HG02642 (cell line): ENCODE data around the gene TMEM209.
"Not testable (repeated sequence)": the region's sequence is repeated elsewhere in the genome, so short reads cannot be mapped to it uniquely, and the experiment has no call there.

Experiments used
- ATAC-seq: cut with Tn5 transposase; IDR thresholded peaks from one replicate; pipeline ENCODE4 v1.9.1; 2021; ENCODE audit warnings: mild to moderate bottlenecking; ENCODE audit not compliant: unreplicated experiment, poor library complexity

Gene TMEM209

DNA sequence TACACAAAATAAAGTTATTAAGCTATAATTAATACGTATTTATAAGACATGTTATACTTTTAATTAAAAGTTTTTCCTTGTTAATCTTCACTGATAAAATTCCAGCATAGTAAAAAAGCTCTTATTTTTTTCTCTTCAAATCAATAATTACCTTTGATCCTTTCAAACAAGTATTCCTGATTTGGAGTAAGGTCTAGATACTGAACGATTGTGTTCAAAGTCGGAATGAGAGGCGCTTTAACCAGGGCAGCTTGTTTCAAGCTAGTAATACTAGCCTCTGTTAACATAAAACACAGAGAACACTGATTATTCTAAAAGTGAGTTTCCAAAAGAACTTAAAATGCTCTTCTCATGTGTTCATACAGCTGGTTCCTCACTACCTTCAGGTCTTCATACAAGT, 27.0 kb downstream of the TMEM209 start:
- ATAC-seq: no peak

GRCh38 chr7:130174237-130174959, 30.8 kb downstream of the TMEM209 start:
- ATAC-seq: no peak

DNA sequence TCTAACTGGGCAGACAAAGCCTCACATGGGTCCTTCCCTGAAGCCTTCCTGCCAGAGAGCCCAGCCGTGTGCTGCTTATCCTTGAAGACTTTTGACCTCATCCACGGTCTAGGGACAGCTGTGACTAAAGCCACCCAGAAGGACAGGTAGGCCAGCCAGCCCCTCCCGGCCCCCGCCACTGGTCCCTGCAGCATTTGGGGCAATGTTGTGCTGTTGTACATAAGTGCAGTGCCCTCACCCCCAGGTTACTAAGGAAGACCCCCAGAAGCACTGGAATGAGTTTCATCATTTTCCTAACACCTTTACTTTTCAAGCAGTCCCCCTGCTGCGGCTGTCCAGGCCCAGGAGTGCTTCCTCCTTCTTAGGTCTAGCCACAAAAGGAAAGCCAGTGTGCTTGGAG, 43.0 kb downstream of the TMEM209 start:
- no peak for ATAC-seq

- no peak for ATAC-seq
Measured at GRCh38 chr7:130160455-130160854, 44.8 kb downstream of the TMEM209 start.

- no peak for ATAC-seq
Measured at GRCh38 chr7:130160023-130160422, 45.2 kb downstream of the TMEM209 start.

DNA sequence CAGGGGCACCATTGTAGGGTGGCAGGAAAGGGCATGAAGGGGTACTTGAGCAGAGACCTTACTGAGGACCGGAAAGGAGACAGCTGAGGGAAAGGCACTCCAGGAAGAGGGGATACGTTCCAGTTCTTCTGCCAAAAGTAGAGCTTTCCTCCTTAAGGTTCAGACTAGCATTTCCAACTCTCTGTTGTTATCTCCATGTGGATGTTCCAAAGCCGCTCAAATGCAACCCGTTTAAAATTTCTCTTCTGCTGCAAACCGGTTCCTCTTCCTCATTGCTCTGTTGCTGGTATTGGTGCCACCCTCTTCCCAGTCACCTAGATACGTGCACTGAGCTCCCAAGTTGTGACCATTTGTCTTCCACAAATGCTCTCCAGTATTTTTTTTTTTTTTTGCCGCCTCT, 47.5 kb downstream of the TMEM209 start:
- no peak for ATAC-seq

DNA sequence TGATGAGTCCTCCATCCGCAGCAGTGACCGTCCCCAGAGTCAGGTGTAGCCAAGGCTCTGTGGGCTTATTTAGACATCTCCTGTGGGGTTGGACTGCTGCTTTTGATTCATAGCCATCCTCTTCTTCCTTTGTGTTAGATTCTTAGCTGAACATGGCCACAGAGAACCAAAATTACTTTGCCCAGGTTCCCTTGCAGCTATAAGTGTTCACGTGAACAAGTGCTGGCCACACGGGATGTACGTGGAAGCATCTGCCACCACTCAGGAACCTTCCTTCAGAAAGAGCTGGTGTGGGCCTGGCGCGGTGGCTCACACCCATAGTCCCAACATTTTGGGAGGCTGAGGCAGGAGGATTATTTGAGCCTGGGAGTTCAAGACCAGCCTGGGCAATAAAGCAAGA, 49.1 kb downstream of the TMEM209 start:
- ATAC-seq: no peak

DNA sequence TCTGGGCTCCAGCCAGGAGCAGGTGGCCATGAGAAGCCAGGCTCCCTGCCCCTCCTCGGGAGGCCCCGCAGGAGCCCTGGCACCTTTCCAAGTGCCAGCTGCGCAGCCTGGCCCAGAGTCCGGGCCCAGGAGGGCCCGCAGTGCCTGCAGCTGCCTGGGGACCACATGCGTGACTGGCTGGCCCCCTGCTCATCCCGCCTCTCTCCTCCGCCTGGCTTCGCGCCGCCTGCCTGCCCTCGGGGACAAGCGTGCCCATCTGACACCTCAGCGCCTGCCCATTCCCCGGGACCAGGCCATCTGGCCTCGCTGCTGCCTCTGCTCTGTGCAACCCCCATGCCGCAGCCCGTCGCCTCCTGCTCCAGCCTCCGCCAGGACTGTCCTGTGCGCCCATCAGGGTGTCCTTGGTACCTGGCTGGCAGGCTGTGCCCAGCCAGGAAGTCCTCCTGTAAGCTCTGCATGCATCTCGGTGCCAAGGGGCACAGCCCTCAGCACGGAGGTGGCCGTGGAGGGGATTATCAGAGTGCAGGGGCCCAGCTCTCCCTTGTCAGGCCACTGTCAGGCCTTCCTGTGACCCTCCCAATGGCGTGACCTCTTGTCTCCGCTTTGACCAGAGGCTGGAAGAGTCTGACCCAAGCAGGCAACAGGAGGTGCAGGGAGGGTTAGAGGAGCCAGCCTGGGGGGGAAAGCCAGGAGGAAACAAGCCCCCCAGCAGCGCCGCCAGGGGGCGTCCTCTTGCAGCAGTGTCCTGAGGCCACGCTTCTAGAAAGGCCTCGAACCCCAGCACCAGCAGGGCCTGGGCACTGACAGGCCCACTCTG, 50.5 kb downstream of the TMEM209 start:
- no peak for ATAC-seq

GRCh38 chr7:130154131-130154500, 51.1 kb downstream of the TMEM209 start:
- ATAC-seq: no peak

DNA sequence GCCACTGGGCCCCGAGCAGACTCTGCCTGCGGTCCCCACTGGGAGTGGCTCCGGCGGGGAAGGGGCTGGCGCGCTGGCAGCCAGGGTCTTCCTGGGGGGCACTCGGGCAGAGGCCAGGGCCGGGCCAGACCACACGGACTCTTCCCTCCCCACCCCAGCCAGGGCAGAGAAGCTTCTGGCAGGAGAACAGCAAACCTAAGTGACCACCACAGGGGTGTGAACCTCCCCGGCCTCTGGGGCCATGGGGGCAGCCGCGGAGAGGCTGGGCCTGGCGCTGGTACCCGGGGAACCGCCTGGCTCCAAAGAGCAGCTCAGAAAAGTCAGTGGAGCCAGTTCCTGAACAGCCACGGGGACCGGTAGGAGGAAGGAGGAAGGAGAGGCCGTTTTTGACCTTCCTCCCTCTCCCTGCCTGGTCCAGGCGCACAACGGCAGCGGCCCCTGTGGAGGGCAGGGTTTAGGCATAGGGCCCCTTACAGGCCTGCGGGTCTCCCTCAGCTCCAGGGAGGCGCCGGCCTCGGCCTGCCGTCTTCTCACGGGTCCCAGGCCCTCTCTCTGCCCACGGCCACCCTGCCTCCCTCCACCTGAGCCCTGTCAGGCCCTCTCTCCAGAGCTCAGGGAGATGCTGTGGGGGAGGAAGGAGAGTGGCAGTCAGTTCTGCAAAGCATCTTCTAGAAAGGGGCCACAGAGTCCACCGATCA, 51.8 kb downstream of the TMEM209 start:
- no peak for ATAC-seq

GRCh38 chr7:130152493-130153210, 52.6 kb downstream of the TMEM209 start:
- ATAC-seq: no peak

DNA sequence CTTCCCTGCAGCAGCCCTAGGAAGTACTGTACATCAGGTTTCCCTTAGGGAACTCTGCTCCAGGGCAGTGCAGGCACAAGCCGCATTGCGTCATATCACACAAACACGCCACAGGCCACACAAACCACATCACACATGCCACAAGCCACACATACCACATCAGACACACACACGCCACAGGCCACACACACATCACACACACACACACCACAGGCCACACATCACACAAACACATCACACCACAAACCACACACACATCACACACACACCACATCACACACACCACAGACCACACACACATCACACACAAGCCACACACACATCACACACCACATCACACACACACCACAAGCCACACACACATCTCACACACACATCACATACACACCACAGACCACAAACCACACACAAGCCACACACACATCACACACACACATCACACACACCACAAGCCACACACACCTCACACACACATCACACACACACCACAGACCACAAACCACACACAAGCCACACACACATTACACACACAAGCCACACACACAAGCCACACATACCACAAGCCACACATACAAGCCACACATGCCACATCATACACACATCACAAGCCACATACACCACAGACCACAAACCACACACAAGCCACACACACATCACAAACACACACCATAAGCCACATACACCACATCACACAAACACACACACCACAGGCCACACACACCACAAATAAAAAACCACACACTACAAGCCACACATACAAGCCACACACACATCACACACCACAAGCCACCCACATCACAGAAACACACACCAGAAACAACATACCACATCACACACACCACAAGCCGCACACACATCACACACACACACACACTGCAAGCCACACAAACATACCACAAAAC, 53.4 kb downstream of the TMEM209 start:
- no peak for ATAC-seq

DNA sequence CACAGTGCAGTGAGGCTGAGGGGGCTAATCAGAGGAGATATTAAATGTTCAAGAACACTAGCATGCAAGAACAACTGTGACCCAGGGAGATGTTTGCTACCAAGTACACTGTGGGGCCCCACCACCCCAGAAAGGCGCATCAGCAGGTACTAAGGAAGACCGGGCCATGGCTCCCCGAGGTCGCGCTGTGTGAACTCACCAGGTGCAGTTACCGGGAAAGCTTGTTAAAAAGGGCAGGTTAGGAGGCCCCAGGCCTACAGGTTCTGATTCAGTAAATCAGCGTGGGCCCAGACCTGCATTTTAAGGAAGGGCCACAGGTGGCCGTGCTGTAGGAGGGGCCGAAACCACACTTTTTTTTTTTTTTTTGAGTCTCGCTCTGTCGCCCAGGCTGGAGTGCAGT, 54.6 kb downstream of the TMEM209 start:
- no peak for ATAC-seq

GRCh38 chr7:130149281-130150139, 55.7 kb downstream of the TMEM209 start:
- ATAC-seq: peak; percentile 72

- ATAC-seq: no peak
Measured at GRCh38 chr7:130148561-130148960, 56.6 kb downstream of the TMEM209 start.

GRCh38 chr7:130147710-130148325, 57.4 kb downstream of the TMEM209 start:
- no peak for ATAC-seq

DNA sequence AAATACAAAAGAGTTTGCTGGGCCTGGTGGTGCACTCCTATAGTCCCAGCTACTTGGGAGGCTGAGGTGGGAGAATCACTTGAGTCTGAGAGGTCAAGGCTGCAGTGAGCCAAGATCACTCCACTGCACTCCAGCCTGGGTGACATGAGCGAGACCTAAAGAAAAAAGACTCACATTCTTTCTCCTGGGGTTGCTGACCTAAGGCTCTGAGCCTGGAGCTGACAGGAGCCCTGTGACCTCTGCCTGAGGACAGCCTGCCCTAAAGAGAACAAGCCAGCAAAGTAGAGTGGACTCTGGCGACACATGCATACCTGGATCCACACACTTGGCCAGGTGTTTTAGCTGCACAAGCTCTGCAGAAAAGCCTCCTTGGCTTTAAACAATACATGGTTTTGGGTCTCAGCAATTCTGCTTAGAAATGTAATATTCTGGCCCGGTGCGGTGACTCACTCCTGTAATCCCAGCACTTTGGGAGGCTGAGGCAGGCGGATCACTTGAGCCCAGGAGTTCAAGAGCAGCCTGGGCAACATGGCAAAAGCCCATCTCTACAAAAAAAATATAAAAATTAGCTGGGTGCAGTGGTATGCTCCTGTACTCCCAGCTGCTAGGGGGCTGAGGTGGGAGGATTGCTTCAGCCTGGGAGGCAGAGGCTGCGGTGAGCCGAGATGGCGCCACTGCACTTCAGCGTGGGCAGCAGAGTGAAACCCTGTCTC, 58.4 kb downstream of the TMEM209 start:
- ATAC-seq: no peak

- ATAC-seq: not testable (repeated sequence)
Measured at GRCh38 chr7:130146142-130146541, 59.1 kb downstream of the TMEM209 start.
